PC-9 (cell line): ENCODE data around the gene SOCS4.

Experiments
- CTCF ChIP-seq: fragments of 200-600 bp; sonication (generic); conservative IDR thresholded peaks from 2 replicates; pipeline ENCODE4 v1.6.1; 2017; ENCODE audit warnings: mixed run types, antibody characterized with exemption, mild to moderate bottlenecking, moderate library complexity
- EZH2 ChIP-seq: fragments of 200-600 bp; sonication (generic); IDR thresholded peaks from 2 replicates; pipeline ENCODE4 v1.8.0; 2017; ENCODE audit warnings: antibody characterized with exemption, low read depth

GRCh38 chr14:55057919-55058318 lies 30.9 kb downstream of the SOCS4 start:
- TF ChIP-seq CTCF = no peak
- no peak for TF ChIP-seq EZH2
